Activated T-helper 1 cell treated with anti-CD3 and anti-CD28 coated beads, Interleukin-2, amount 50 U/mL, for 16 hours (primary cell): ENCODE results near the gene TGM6.

Experiments used
- DNase-seq, 2 donors: peaks; one replicate each; pipeline ENCODE4 v3.0.0-alpha.2; 2020; ENCODE audit warnings: low read depth in 1 of 2, low spot score in 1 of 2

TGM6 gene

GRCh38 chr20:2451939-2452732 is 71.4 kb downstream of the TGM6 start:
- DNase-seq: peak; percentile 22 to 31

- DNase-seq: no peak
Observed at GRCh38 chr20:2453792-2454191, 73.1 kb downstream of the TGM6 start.

- DNase-seq: no peak
Observed at GRCh38 chr20:2455771-2456497, 75.2 kb downstream of the TGM6 start.

GRCh38 chr20:2458919-2459499 is 78.3 kb downstream of the TGM6 start:
- DNase-seq: no peak

- DNase-seq: no peak
Observed at GRCh38 chr20:2459981-2460751, 79.5 kb downstream of the TGM6 start.

GRCh38 chr20:2460752-2461424 is 80.2 kb downstream of the TGM6 start:
- no peak for DNase-seq

- DNase-seq: no peak
Observed at GRCh38 chr20:2462484-2462883, 81.8 kb downstream of the TGM6 start.

GRCh38 chr20:2463616-2464365 is 83.1 kb downstream of the TGM6 start:
- DNase-seq: no peak

GRCh38 chr20:2465100-2465499 is 84.4 kb downstream of the TGM6 start:
- DNase-seq: no peak

GRCh38 chr20:2467412-2467811 is 86.7 kb downstream of the TGM6 start:
- DNase-seq: no peak

- DNase-seq: no peak
Observed at GRCh38 chr20:2468581-2469407, 88.1 kb downstream of the TGM6 start.

GRCh38 chr20:2469991-2470422 is 89.3 kb downstream of the TGM6 start:
- peak; percentile 24 to 38 for DNase-seq

GRCh38 chr20:2470423-2471193 is 89.9 kb downstream of the TGM6 start, which contains the start of gene SNRPB:
TSS of gene SNRPB (minus strand) at chr20:2470789. CDS start at chr20:2470690, 99 bp downstream.
- DNase-seq: peak; percentile 93 to 94

GRCh38 chr20:2473516-2473915 is 92.8 kb downstream of the TGM6 start:
- no peak for DNase-seq

- DNase-seq: no peak
Observed at GRCh38 chr20:2475850-2476741, 95.4 kb downstream of the TGM6 start.

GRCh38 chr20:2476742-2477615 is 96.3 kb downstream of the TGM6 start:
- no peak for DNase-seq
